Measurements from ENCODE around the gene IMPDH2.

GRCh38 chr3:49027634-49028033 is 1.6 kb downstream of the IMPDH2 start:
- TF ChIP-seq CTCF (IDR thresholded peaks at IDR 0.05) = no peak
- no peak for TF ChIP-seq POLR2A (IDR thresholded peaks at IDR 0.05)
